ENCODE data around the gene HMGXB3.

The HMGXB3 gene

DNA sequence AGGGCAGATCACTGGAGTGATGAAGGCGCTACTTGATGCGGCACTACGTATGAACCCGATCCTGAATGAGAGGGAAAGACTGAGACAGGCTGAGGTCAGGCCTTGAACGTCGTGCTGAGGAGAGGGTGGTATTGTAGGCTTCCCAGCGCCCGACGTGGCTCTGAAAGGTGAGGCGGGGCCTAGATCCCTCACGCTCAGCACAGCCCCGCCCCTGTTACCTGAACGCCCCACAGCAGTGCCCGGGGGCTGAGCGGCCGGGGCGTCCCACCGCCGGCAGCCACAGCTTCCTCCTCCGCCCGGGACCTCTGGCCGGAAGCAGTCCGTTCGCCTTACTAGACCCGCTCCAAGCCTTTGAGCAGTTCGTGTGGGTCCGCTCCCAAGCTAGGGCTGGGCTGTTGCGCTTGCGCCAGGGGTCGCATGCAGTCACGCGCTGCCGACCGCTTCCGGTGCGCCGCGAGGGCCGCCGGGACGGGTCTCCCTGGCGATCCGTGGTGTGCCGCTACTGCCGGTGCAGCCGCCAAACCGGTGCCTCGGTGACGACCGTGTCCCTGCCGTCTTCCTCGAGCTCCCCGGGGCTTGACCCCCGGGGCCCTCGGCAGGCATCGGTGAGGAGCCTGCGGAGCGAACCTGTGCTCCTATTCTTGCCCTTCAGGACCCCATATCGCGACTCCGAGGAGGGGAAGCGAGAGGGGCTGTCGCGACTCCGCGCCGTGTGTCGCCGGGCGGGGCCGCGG, at the start of gene HMGXB3, which contains the start of gene TIGD6:
TSS of gene HMGXB3 (plus strand) at position 484 of the 734 bp plus-strand sequence. CDS start 4,114 bp downstream, outside the sequence.
TSS of gene TIGD6 (minus strand) at position 399 of the 734 bp plus-strand sequence. CDS start 4,306 bp downstream, outside the sequence.
- Histone ChIP-seq H3K9me3 (ENCODE audit: low read length) (no peaks in the 10 kb centered on the region), H3K4me1 (ENCODE audit: insufficient read depth, low read length) (peaks cover 30% of the 10 kb centered on the region), H3K36me3 (ENCODE audit: insufficient read depth, low read length) (peaks cover 14% of the 10 kb centered on the region), H3K27me3 (ENCODE audit: control insufficient read depth in 1 of 2, insufficient read depth in 2 of 2, low read length in 2 of 2) (no peaks in the 10 kb centered on the region), H3K4me3 (ENCODE audit: low read depth in 1 of 2, low read length in 2 of 2) (peak within 1 kb of the TSS; percentile 92 to 96), H3K27ac (ENCODE audit: low read depth, low read length) (peak within 1 kb of the TSS; percentile 92), H3K9ac (ENCODE audit: low read length) (peak within 1 kb of the TSS; percentile 92)

DNA sequence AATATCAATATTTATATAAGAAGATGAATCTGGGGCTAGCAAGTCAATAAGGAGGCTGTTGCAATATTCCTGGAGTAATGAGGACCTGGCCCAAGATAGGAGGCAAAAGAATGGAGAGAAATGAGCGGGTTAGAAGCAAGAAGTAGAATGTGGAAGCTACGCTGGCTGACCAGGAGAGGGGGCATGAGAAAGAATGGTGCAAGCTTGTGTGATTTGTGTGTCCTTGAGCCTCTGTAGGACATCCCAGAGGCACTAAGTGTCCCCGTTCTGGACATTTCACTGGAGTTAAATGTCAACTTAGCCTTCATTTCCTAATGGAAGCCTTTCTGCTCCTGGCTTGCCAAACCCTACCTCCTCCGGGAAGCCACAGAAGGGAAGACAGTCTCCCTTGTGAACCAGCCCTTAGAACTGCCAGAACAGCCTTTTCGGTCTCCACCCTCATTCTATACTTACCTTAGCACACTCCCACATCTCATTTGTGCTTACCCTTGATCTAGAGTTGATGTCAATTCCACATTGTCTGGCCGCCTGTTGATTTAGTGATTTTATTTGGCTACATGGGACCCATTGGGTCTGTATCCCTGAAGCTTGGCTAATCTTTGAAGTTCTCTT, 49.3 kb upstream of the HMGXB3 start:
- H3K27me3 ChIP-seq (ENCODE audit: control insufficient read depth in 1 of 2, insufficient read depth in 2 of 2, low read length in 2 of 2): no peaks in the 10 kb centered on the region
- no peaks in the 10 kb centered on the region for H3K36me3 ChIP-seq (ENCODE audit: insufficient read depth, low read length)
- H3K4me1 ChIP-seq (ENCODE audit: insufficient read depth, low read length): no peaks in the 10 kb centered on the region
- H3K27ac ChIP-seq (ENCODE audit: low read depth, low read length): no peak overlapping the region
- no peak overlapping the region for H3K9ac ChIP-seq (ENCODE audit: low read length)
- no peak overlapping the region for H3K4me3 ChIP-seq (ENCODE audit: low read depth in 1 of 2, low read length in 2 of 2)
- no peaks in the 10 kb centered on the region for H3K9me3 ChIP-seq (ENCODE audit: low read length)

GRCh38 chr5:149953436-149954121, 47.0 kb upstream of the HMGXB3 start:
- Histone ChIP-seq H3K27ac (ENCODE audit: low read depth, low read length) (no peak overlapping the region), H3K9me3 (ENCODE audit: low read length) (no peaks in the 10 kb centered on the region), H3K36me3 (ENCODE audit: insufficient read depth, low read length) (no peaks in the 10 kb centered on the region), H3K27me3 (ENCODE audit: control insufficient read depth in 1 of 2, insufficient read depth in 2 of 2, low read length in 2 of 2) (no peaks in the 10 kb centered on the region), H3K4me1 (ENCODE audit: insufficient read depth, low read length) (no peaks in the 10 kb centered on the region), H3K4me3 (ENCODE audit: low read depth in 1 of 2, low read length in 2 of 2) (no peak overlapping the region), H3K9ac (ENCODE audit: low read length) (no peak overlapping the region)

GRCh38 chr5:149954798-149955197, 45.7 kb upstream of the HMGXB3 start:
- Histone ChIP-seq H3K9me3 (ENCODE audit: low read length) (no peaks in the 10 kb centered on the region), H3K4me3 (ENCODE audit: low read depth in 1 of 2, low read length in 2 of 2) (no peak overlapping the region), H3K36me3 (ENCODE audit: insufficient read depth, low read length) (no peaks in the 10 kb centered on the region), H3K27ac (ENCODE audit: low read depth, low read length) (no peak overlapping the region), H3K4me1 (ENCODE audit: insufficient read depth, low read length) (peaks cover 7% of the 10 kb centered on the region), H3K9ac (ENCODE audit: low read length) (no peak overlapping the region), H3K27me3 (ENCODE audit: control insufficient read depth in 1 of 2, insufficient read depth in 2 of 2, low read length in 2 of 2) (no peaks in the 10 kb centered on the region)

DNA sequence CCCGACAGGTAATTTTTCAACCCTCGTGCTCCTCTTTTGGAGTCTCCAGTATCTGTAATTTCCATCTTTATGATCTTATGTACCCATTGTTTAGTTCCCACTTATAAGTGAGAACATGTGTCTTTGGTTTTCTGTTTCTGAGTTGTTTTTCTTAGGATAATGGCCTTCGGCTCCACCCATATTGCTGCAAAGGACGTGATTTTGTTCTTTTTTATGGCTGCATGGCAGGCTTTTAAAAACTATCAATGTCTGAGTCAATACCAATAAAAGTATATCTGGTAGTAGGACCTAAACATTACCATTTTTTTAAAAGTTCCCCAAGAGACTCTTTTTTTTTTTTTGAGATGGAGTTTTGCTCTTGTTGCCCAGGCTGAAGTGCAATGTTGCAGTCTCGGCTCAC, 43.9 kb upstream of the HMGXB3 start:
- Histone ChIP-seq H3K27ac (ENCODE audit: low read depth, low read length) (no peak overlapping the region), H3K4me3 (ENCODE audit: low read depth in 1 of 2, low read length in 2 of 2) (no peak overlapping the region), H3K36me3 (ENCODE audit: insufficient read depth, low read length) (no peaks in the 10 kb centered on the region), H3K27me3 (ENCODE audit: control insufficient read depth in 1 of 2, insufficient read depth in 2 of 2, low read length in 2 of 2) (no peaks in the 10 kb centered on the region), H3K4me1 (ENCODE audit: insufficient read depth, low read length) (peaks cover 15% of the 10 kb centered on the region), H3K9ac (ENCODE audit: low read length) (no peak overlapping the region), H3K9me3 (ENCODE audit: low read length) (no peaks in the 10 kb centered on the region)

- no peak overlapping the region for H3K4me3 ChIP-seq (ENCODE audit: low read depth in 1 of 2, low read length in 2 of 2)
- no peaks in the 10 kb centered on the region for H3K36me3 ChIP-seq (ENCODE audit: insufficient read depth, low read length)
- H3K4me1 ChIP-seq (ENCODE audit: insufficient read depth, low read length): peaks cover 20% of the 10 kb centered on the region
- no peaks in the 10 kb centered on the region for H3K9me3 ChIP-seq (ENCODE audit: low read length)
- H3K9ac ChIP-seq (ENCODE audit: low read length): no peak overlapping the region
- H3K27me3 ChIP-seq (ENCODE audit: control insufficient read depth in 1 of 2, insufficient read depth in 2 of 2, low read length in 2 of 2): no peaks in the 10 kb centered on the region
- no peak overlapping the region for H3K27ac ChIP-seq (ENCODE audit: low read depth, low read length)
These were observed 42.7 kb upstream of the HMGXB3 start for GRCh38 chr5:149957855-149958254.

- Histone ChIP-seq H3K4me3 (ENCODE audit: low read depth in 1 of 2, low read length in 2 of 2) (peak overlapping the region; percentile 73 to 89), H3K9ac (ENCODE audit: low read length) (peak overlapping the region; percentile 81), H3K36me3 (ENCODE audit: insufficient read depth, low read length) (no peaks in the 10 kb centered on the region), H3K27ac (ENCODE audit: low read depth, low read length) (peak overlapping the region; percentile 96), H3K4me1 (ENCODE audit: insufficient read depth, low read length) (peaks cover 20% of the 10 kb centered on the region), H3K27me3 (ENCODE audit: control insufficient read depth in 1 of 2, insufficient read depth in 2 of 2, low read length in 2 of 2) (no peaks in the 10 kb centered on the region), H3K9me3 (ENCODE audit: low read length) (no peaks in the 10 kb centered on the region)
These were observed 40.9 kb upstream of the HMGXB3 start for GRCh38 chr5:149959406-149960236.

DNA sequence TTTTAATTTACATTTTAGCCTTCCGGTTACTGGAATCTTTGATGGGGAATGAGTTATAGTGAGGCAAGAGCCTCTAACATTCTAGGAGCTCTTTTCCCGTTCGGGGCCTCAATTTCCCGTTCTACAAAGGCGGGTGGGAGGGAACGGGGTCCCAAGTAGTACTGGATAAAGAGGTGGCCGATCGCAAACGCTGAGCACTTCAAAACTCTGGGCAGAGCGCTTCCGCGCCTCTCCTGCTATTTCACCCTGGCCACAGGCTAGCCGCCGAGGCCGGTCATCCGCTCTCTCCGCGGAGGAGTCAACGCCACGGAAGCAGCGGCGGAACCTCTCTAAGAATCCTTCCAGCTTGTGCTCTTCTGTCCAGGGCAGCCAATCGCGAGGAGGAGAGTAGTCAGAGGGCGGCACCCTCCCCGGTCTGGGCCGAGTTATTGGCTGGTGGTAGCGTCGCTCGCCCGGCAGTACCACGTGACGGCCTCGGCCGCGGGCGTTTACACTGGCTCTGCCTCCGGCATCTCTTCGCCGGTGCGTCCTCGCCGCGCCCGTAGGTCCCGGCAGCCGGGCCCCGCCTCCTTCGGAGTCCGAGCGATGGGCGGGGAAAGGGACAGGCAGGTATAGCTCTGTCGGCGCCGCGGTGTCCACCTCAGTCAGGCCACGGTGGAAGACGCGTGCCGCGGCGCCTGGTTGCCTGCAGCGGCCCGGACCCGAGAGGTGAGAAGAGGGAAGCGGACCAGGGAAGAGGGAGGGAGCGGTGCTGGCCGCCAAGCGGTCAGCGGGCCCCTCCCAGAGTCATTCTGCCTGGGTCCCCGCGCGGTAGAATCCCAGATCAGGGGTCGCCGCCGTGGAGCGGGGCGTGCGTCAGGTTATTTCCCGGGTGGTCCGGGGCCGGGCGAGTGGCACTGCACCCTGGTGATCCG, 40.0 kb upstream of the HMGXB3 start, which contains the start of gene SLC26A2:
TSS of gene SLC26A2 (plus strand) at position 487 of the 914 bp plus-strand sequence. CDS start 16,895 bp downstream, outside the sequence.
- peak within 1 kb of the TSS; percentile 73 to 89 for H3K4me3 ChIP-seq (ENCODE audit: low read depth in 1 of 2, low read length in 2 of 2)
- H3K27me3 ChIP-seq (ENCODE audit: control insufficient read depth in 1 of 2, insufficient read depth in 2 of 2, low read length in 2 of 2): no peaks in the 10 kb centered on the region
- peak within 1 kb of the TSS; percentile 96 for H3K27ac ChIP-seq (ENCODE audit: low read depth, low read length)
- no peaks in the 10 kb centered on the region for H3K9me3 ChIP-seq (ENCODE audit: low read length)
- H3K36me3 ChIP-seq (ENCODE audit: insufficient read depth, low read length): no peaks in the 10 kb centered on the region
- peaks cover 20% of the 10 kb centered on the region for H3K4me1 ChIP-seq (ENCODE audit: insufficient read depth, low read length)
- peak within 1 kb of the TSS; percentile 81 for H3K9ac ChIP-seq (ENCODE audit: low read length)

- H3K9me3 ChIP-seq (ENCODE audit: low read length): no peaks in the 10 kb centered on the region
- peak overlapping the region; percentile 96 for H3K27ac ChIP-seq (ENCODE audit: low read depth, low read length)
- H3K9ac ChIP-seq (ENCODE audit: low read length): peak overlapping the region; percentile 81
These were observed 39.3 kb upstream of the HMGXB3 start for GRCh38 chr5:149961186-149961685.

GRCh38 chr5:149961957-149962409, 38.6 kb upstream of the HMGXB3 start:
- Histone ChIP-seq H3K4me1 (ENCODE audit: insufficient read depth, low read length) (peaks cover 20% of the 10 kb centered on the region), H3K4me3 (ENCODE audit: low read depth in 1 of 2, low read length in 2 of 2) (no peak overlapping the region), H3K9ac (ENCODE audit: low read length) (no peak overlapping the region), H3K27me3 (ENCODE audit: control insufficient read depth in 1 of 2, insufficient read depth in 2 of 2, low read length in 2 of 2) (no peaks in the 10 kb centered on the region), H3K9me3 (ENCODE audit: low read length) (no peaks in the 10 kb centered on the region), H3K27ac (ENCODE audit: low read depth, low read length) (peak overlapping the region; percentile 96), H3K36me3 (ENCODE audit: insufficient read depth, low read length) (no peaks in the 10 kb centered on the region)

More at GRCh38 chr5:149961186-149961685, 39.3 kb upstream of the HMGXB3 start:
- H3K4me1 ChIP-seq (ENCODE audit: insufficient read depth, low read length): peaks cover 20% of the 10 kb centered on the region
- H3K36me3 ChIP-seq (ENCODE audit: insufficient read depth, low read length): no peaks in the 10 kb centered on the region
- H3K4me3 ChIP-seq (ENCODE audit: low read depth in 1 of 2, low read length in 2 of 2): peak overlapping the region; percentile 73 to 89
- H3K27me3 ChIP-seq (ENCODE audit: control insufficient read depth in 1 of 2, insufficient read depth in 2 of 2, low read length in 2 of 2): no peaks in the 10 kb centered on the region

All from muscle layer of colon (tissue), 2 donors.